Measurements from ENCODE around the gene CDC45. TPM values are rescaled to one million over a fixed set of nuclear protein-coding genes. Genes with fewer than 3 reads are reported as not detected.

Gene CDC45
- total RNA-seq, 2 donors from 2014 or later: 0.99 TPM; not detected in 1

GRCh38 chr22:19550382-19550781 lies 70.7 kb downstream of the CDC45 start:
- ATAC-seq (ENCODE audit: insufficient number of reproducible peaks, low FRiP score, low read depth): no peak
- no peaks in the 10 kb centered on the region for H3K4me1 ChIP-seq (ENCODE audit: control insufficient read depth in 1 of 2, low read depth in 2 of 2)
- no peak overlapping the region for H3K27ac ChIP-seq
- no peak for DNase-seq (ENCODE audit: low spot score)
- TF ChIP-seq, protein P1, sequence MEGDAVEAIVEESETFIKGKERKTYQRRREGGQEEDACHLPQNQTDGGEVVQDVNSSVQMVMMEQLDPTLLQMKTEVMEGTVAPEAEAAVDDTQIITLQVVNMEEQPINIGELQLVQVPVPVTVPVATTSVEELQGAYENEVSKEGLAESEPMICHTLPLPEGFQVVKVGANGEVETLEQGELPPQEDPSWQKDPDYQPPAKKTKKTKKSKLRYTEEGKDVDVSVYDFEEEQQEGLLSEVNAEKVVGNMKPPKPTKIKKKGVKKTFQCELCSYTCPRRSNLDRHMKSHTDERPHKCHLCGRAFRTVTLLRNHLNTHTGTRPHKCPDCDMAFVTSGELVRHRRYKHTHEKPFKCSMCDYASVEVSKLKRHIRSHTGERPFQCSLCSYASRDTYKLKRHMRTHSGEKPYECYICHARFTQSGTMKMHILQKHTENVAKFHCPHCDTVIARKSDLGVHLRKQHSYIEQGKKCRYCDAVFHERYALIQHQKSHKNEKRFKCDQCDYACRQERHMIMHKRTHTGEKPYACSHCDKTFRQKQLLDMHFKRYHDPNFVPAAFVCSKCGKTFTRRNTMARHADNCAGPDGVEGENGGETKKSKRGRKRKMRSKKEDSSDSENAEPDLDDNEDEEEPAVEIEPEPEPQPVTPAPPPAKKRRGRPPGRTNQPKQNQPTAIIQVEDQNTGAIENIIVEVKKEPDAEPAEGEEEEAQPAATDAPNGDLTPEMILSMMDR (IDR thresholded peaks at IDR 0.05): no peak
- H3K27me3 ChIP-seq (replicated peaks; ENCODE audit: insufficient read depth): no peaks in the 10 kb centered on the region
- no peaks in the 10 kb centered on the region for H3K36me3 ChIP-seq
- no peaks in the 10 kb centered on the region for H3K9me3 ChIP-seq
- H3K4me3 ChIP-seq: no peak overlapping the region

DNA sequence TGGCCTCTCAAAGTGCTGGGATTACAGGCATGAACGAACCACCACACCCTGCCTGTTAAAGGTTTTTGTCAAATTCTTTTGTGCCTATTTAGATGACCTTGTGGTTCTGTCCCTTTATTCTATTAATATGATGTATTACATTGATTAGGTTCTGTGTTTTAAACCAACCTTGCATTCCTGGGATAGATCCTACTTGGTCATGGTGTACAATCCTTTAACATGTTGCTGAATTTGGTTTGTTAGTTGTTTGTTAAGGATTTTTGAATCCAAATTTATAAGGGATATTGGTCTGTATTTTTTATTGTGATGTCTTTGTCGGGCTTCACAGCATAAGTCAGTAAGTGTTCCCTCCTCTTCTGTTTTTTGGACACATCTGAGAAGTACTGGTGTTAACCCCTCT lies 73.5 kb downstream of the CDC45 start:
- Histone ChIP-seq H3K9me3 (no peaks in the 10 kb centered on the region), H3K27me3 (replicated peaks; ENCODE audit: insufficient read depth) (no peaks in the 10 kb centered on the region), H3K4me3 (no peak overlapping the region), H3K27ac (no peak overlapping the region), H3K36me3 (no peaks in the 10 kb centered on the region), H3K4me1 (ENCODE audit: control insufficient read depth in 1 of 2, low read depth in 2 of 2) (no peaks in the 10 kb centered on the region)
- ATAC-seq (ENCODE audit: insufficient number of reproducible peaks, low FRiP score, low read depth) (no peak), DNase-seq (ENCODE audit: low spot score) (no peak)
- TF ChIP-seq, protein P1 (IDR thresholded peaks at IDR 0.05): no peak

DNA sequence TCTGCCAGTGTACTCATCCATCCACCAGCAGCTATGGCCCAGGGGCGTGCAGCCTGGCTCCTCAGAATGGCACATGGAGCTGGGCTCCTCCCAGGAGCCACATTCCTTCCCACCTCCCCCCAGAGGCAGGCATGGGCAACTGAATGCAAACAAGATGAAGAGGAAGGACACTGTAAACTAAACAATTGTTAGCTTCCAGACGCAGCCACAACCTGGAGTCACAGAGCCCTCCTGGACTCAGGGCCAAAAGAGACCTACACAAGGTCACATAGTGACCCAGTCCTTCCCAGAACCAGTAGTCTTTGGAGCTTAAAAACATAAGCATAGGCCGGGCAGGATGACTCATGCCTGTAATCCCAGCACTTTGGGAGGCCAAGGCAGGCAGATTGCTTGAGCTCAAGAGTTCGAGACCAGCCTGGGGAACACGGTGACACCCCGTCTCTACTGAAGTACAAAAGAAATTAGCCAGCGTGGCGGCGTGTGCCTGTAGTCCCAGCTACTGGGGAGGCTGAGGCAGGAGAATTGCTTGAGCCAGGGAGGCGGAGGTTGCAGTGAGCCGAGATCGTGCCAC lies 75.2 kb downstream of the CDC45 start:
- H3K36me3 ChIP-seq: no peaks in the 10 kb centered on the region
- no peak for DNase-seq (ENCODE audit: low spot score)
- TF ChIP-seq, protein P1 (IDR thresholded peaks at IDR 0.05): no peak
- H3K4me1 ChIP-seq (ENCODE audit: control insufficient read depth in 1 of 2, low read depth in 2 of 2): no peaks in the 10 kb centered on the region
- no peak overlapping the region for H3K27ac ChIP-seq
- H3K4me3 ChIP-seq: no peak overlapping the region
- H3K9me3 ChIP-seq: no peaks in the 10 kb centered on the region
- no peak for ATAC-seq (ENCODE audit: insufficient number of reproducible peaks, low FRiP score, low read depth)
- H3K27me3 ChIP-seq (replicated peaks; ENCODE audit: insufficient read depth): no peaks in the 10 kb centered on the region

DNA sequence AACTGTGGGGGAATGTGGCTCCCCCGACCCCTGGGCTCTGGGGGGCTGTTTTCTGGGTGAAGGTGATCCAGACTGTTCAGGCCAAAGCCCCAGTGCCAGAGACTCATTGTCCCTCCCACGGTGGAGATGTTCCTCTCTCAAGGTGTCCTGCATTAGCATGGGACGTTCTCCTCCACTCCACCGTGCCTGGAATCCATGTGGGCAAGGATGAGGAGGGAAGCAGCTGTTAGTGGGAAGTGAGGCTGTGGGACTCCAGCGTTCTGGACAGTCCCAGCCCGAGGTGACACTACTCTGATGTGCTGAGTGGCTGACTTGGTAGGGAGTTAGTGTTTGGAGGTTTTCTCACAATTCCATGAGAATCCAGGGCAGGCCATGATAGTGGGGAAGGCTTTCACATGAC lies 75.9 kb downstream of the CDC45 start:
- H3K36me3 ChIP-seq: no peaks in the 10 kb centered on the region
- H3K27ac ChIP-seq: no peak overlapping the region
- H3K4me3 ChIP-seq: no peak overlapping the region
- TF ChIP-seq, protein P1 (IDR thresholded peaks at IDR 0.05): no peak
- no peaks in the 10 kb centered on the region for H3K9me3 ChIP-seq
- no peaks in the 10 kb centered on the region for H3K4me1 ChIP-seq (ENCODE audit: control insufficient read depth in 1 of 2, low read depth in 2 of 2)
- no peaks in the 10 kb centered on the region for H3K27me3 ChIP-seq (replicated peaks; ENCODE audit: insufficient read depth)
- no peak for ATAC-seq (ENCODE audit: insufficient number of reproducible peaks, low FRiP score, low read depth)
- no peak for DNase-seq (ENCODE audit: low spot score)

- Histone ChIP-seq H3K4me1 (ENCODE audit: control insufficient read depth in 1 of 2, low read depth in 2 of 2) (no peaks in the 10 kb centered on the region), H3K27ac (no peak overlapping the region), H3K9me3 (no peaks in the 10 kb centered on the region), H3K36me3 (no peaks in the 10 kb centered on the region), H3K4me3 (no peak overlapping the region), H3K27me3 (replicated peaks; ENCODE audit: insufficient read depth) (no peaks in the 10 kb centered on the region)
- no peak for DNase-seq (ENCODE audit: low spot score)
- TF ChIP-seq, protein P1 (IDR thresholded peaks at IDR 0.05): no peak
- no peak for ATAC-seq (ENCODE audit: insufficient number of reproducible peaks, low FRiP score, low read depth)
These were observed 77.3 kb downstream of the CDC45 start for GRCh38 chr22:19556963-19557545.
